Esophagus squamous epithelium (tissue), 5 donors: ENCODE measurements around the gene ZNF214. TPM values are rescaled to one million over a fixed set of nuclear protein-coding genes. Genes with fewer than 3 reads are reported as not detected.

Experiments used
- DNase-seq: peaks from one replicate; lab custom pipeline; 2025; lab: John Stamatoyannopoulos, UW
- H3K27ac ChIP-seq, 4 donors: fragments of 200-600 bp; sonication (generic); one replicate each; pipeline ENCODE4 v1.5.1; 2016 to 2019; ENCODE audit warnings: mild to moderate bottlenecking in 1 of 4
- H3K27me3 ChIP-seq, 4 donors: fragments of 200-600 bp; sonication (generic); 1 replicate in 3 of 4; 2 replicates in 1 of 4; pipeline versions ENCODE4 v1.5.1 to v1.6.0; 2017 to 2021; ENCODE audit warnings: antibody characterized with exemption in 1 of 4
- H3K36me3 ChIP-seq, 3 donors: fragments of 200-600 bp; sonication (generic); one replicate each; pipeline ENCODE4 v1.5.1; 2016 to 2019
- H3K4me1 ChIP-seq, 3 donors: fragments of 200-600 bp; sonication (generic); one replicate each; pipeline ENCODE4 v1.5.1; 2017 to 2019
- H3K4me3 ChIP-seq, 4 donors: fragments of 200-600 bp; sonication (generic); 1 replicate in 3 of 4; 2 replicates in 1 of 4; pipeline ENCODE4 v1.5.1; 2016 to 2019; ENCODE audit warnings: mild to moderate bottlenecking in 2 of 4, moderate library complexity in 1 of 4
- H3K9me3 ChIP-seq, 3 donors: fragments of 200-600 bp; sonication (generic); one replicate each; pipeline ENCODE4 v1.5.1; 2016 to 2019
- CTCF ChIP-seq, 6 experiments: fragments of 450-650 bp in 4 of 6; fragments of 200-600 bp in 2 of 6; sonication (generic) in 2 of 6; IDR thresholded peaks; one replicate each; pipeline ENCODE4 v1.5.1; 2016 to 2019; ENCODE audit warnings: antibody characterized with exemption in 6 of 6, mild to moderate bottlenecking in 4 of 6, moderate library complexity in 4 of 6
- POLR2A ChIP-seq, 4 donors: fragments of 450-650 bp; IDR thresholded peaks; one replicate each; pipeline ENCODE4 v1.6.1; 2017; ENCODE audit warnings: antibody characterized with exemption in 4 of 4, mild to moderate bottlenecking in 4 of 4, moderate library complexity in 3 of 4
- whole genome bisulfite sequencing, 2 donors: methylation state at CpG; one replicate each; pipeline ENCODE4 v1.1.5; 2018; 5-methylcytosine and 5-hydroxymethylcytosine counted together
- intact Hi-C: fragments of 100-400 bp; cut with DNase I; formaldehyde crosslinking; loops from one replicate; pipeline ENCODE4 v1.15.0; 2022
- total RNA-seq, 4 donors: library from RNA; depleted of rRNA; stranded (reverse); fragments of >200 nt; gene quantifications; one replicate each; pipeline ENCODE4 v1.1.0, GENCODE V29; 2016
- donor health status: DM: yes; HTN: yes; CAD: no.

Gene ZNF214
- total RNA-seq, 4 donors from 2014 or later = 0.40 to 2.1 (median 1.0) TPM

GRCh38 chr11:7014118-7014517 is 6.0 kb downstream of the ZNF214 start:
- no peaks in the 10 kb centered on the region for H3K27me3 ChIP-seq
- no peaks in the 10 kb centered on the region for H3K4me1 ChIP-seq
- 85 to 96% methylated on average over 1 of the region's 1 CpG for WGBS, 2 donors
- H3K36me3 ChIP-seq = no peaks in the 10 kb centered on the region
- H3K4me3 ChIP-seq = no peak overlapping the region
- no peaks in the 10 kb centered on the region for H3K9me3 ChIP-seq
- H3K27ac ChIP-seq = no peak overlapping the region
- intact Hi-C loops = no loop called here
- DNase-seq = no peak
- TF ChIP-seq CTCF (IDR thresholded peaks at IDR 0.05) = no peak

- Histone ChIP-seq H3K4me3 (no peak overlapping the region), H3K9me3 (no peaks in the 10 kb centered on the region), H3K4me1 (no peaks in the 10 kb centered on the region), H3K36me3 (peaks cover 0 to 16% (median 2%) of the 10 kb centered on the region in 3 donors), H3K27ac (no peak overlapping the region), H3K27me3 (no peaks in the 10 kb centered on the region)
- 48 to 65% methylated on average over 3 of the region's 3 CpGs for WGBS, 2 donors
- no peak for DNase-seq
- no peak for TF ChIP-seq CTCF (IDR thresholded peaks at IDR 0.05)
- intact Hi-C loops = no loop called here
Observed at GRCh38 chr11:7004482-7004881, 15.7 kb downstream of the ZNF214 start.

- no peak overlapping the region for H3K27ac ChIP-seq
- no peak for DNase-seq
- no peak overlapping the region for H3K4me3 ChIP-seq
- H3K4me1 ChIP-seq = no peaks in the 10 kb centered on the region
- H3K36me3 ChIP-seq = peaks cover 0 to 9% (median 2%) of the 10 kb centered on the region in 3 donors
- H3K27me3 ChIP-seq = no peaks in the 10 kb centered on the region
- intact Hi-C loops = no loop called here
- no peaks in the 10 kb centered on the region for H3K9me3 ChIP-seq
- no peak for TF ChIP-seq CTCF (IDR thresholded peaks at IDR 0.05)
- TF ChIP-seq POLR2A (IDR thresholded peaks at IDR 0.05) = no peak
Observed at GRCh38 chr11:6995703-6996102, 24.4 kb downstream of the ZNF214 start.

GRCh38 chr11:6992457-6993417 is 27.4 kb downstream of the ZNF214 start:
- DNase-seq = no peak
- 42 to 47% methylated on average over 11 of the region's 11 CpGs for WGBS, 2 donors
- Histone ChIP-seq H3K4me3 (no peak overlapping the region), H3K4me1 (no peaks in the 10 kb centered on the region), H3K9me3 (no peaks in the 10 kb centered on the region), H3K36me3 (no peaks in the 10 kb centered on the region), H3K27ac (no peak overlapping the region), H3K27me3 (no peaks in the 10 kb centered on the region)
- TF ChIP-seq POLR2A (IDR thresholded peaks at IDR 0.05) = no peak
- intact Hi-C loops = no loop called here

- Histone ChIP-seq H3K9me3 (no peaks in the 10 kb centered on the region), H3K27ac (no peak overlapping the region), H3K27me3 (no peaks in the 10 kb centered on the region), H3K4me3 (no peak overlapping the region), H3K4me1 (no peaks in the 10 kb centered on the region), H3K36me3 (no peaks in the 10 kb centered on the region)
- WGBS, 2 donors = 63 to 75% methylated on average over 2 of the region's 2 CpGs
- no peak for TF ChIP-seq POLR2A (IDR thresholded peaks at IDR 0.05)
- no peak for TF ChIP-seq CTCF (IDR thresholded peaks at IDR 0.05)
- DNase-seq = no peak
- intact Hi-C loops = no loop called here
Observed at GRCh38 chr11:6992026-6992425, 28.1 kb downstream of the ZNF214 start.
